ENCODE results near the gene INHBA.

Gene INHBA

DNA sequence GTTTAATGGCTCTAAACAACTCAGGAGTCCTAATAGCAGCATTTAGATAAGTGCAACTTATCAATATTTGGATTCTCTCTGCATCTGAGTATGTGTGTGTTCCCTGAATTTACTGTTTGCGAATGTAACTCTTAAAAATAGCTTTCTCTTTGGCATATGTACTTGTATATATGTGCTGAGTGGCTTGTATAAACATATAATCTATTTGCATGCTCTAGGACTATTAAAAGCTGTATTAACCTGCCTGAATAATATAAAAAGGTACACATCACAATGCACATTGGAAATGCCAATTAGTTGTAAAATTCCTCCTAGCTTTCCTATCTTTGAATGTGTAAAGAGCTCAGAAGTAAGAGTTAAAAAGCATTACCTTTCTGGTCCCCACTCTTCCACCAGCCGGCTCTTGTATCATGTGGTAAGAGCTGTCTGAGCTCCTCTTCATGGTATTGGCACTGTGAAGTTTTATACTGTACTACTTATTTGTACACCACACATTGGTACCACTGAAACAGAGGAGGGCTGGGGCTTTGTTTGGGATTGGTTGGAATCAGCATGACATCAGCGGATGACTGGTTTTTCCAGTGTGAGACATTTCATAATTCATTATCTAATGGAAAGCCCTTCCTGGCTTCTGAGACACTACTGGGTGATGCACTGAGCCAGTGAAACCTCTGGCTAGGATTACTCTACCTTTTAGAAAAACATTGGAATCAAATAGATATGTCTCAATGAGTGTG is at the start of gene INHBA:
TSS of gene INHBA (minus strand) at position 456 of the 737 bp plus-strand sequence. CDS start 2,716 bp downstream, outside the sequence.
- no peak for DNase-seq (ENCODE audit: extremely low read depth in 1 of 2, low read depth in 1 of 2)

DNA sequence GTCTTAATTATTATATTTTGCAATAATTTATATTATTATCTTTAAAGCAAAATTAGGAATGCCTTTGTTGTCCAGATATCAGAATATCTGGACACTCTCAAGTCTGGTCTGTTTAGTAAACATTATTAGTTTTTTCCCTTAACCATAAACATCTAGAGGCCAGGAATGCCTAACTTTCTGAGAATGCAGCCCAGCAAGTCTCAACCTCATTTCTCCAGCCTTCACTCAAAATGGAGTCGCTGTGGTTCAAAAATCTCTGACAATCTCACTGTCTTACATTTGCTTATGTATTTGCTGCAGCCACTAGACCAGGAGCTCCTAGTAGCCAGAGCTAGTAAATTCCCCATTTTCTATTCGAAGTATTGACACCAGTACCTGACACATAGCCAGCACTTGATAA is 49.7 kb upstream of the INHBA start:
- DNase-seq (ENCODE audit: extremely low read depth in 1 of 2, low read depth in 1 of 2): no peak

DNA sequence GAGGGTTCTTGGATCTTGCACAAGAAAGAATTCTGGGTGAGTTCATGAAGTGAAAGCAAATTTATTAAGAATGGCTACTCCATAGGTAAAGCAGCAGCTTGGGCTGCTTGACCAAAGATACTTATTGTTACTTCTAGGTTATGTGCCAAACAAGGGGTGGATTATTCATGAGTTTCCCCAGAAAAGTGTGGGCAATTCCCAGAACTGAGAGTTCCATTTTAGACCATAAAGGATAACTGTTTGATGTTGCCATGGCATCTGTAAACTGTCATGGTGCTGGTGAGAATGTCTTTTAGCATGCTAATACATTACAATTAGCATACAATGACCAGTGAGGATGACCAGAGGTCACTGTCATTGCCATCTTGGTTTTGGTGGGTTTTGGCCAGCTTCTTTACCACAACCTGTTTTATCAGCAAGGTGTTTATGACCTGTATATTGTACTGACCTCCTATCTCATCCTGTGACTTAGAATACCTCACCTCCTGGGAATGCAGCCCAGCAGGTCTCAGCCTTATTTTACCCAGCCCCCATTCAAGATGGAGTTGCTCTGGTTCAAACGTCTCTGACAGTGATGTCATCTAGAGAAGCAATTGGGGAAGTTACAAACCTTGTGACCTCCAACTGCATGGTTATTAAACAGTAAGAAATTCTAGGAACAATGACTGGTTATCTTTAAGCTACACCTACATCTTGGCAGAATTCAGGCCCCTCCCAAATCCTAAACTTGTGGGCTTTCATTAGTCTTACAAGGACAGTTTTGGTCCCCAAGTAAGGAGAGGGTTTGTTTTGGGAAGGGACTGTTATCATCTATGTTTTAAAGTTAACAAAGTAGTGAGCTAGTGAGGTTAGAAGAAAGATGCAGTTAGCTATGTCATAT is 48.0 kb upstream of the INHBA start:
- DNase-seq (ENCODE audit: extremely low read depth in 1 of 2, low read depth in 1 of 2): no peak

DNA sequence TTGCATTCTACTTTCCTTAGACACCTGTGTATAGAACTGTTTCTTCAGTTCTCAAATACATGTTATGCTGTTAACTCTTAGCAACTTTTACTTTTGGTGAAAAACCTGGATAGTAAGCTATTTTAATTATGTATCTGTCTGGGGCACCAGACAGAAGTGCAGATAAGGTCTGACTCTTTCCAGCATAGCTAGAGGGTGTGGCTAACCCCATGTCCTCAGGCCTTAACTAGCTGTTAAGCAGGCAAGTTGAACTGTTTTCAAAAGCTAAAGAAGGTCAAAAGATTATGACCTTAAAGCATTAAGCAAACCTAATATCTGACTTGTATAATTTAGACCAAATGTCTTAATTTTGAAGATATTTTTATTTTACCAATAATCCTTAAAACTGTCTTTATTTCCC is 45.1 kb upstream of the INHBA start:
- DNase-seq (ENCODE audit: extremely low read depth in 1 of 2, low read depth in 1 of 2): no peak

DNA sequence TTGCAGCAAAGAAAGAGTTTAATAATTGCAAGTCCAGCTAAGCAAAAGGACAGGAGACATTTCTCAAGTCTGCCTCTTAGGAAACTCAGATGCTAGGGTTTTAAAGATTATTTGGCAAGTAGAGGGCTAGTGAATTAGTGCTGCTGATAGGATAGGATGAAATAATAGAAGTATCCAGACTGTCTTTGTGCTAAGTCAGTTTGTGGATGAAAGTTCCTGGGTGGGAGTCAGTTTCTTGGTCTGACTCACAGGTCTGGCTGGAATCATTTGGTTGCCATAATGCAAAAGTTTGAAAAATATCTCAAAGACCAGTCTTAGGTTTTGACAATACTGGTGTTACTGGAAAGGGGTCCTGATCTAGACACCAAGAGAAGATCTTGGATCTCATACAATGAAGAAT is 42.6 kb upstream of the INHBA start:
- no peak for DNase-seq (ENCODE audit: extremely low read depth in 1 of 2, low read depth in 1 of 2)

DNA sequence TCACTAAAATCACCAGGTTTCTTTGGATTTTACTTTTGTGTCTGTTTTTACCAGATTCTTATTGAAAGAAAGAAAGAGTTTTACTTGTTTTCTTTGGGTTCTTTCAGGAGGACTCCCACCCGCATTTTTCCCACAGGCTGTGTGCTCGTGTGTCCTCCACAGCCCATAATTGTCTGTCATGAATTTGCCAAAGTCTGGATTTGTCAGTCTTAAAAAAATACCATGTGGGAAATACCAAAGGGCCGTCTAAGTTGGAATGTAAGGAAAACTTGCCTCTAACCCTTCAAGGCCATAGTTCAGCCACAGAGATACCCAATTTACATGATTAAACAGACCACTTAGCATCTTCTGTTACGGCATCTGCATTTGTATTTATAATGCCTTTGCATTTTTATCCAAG is 41.3 kb upstream of the INHBA start:
- no peak for DNase-seq (ENCODE audit: extremely low read depth in 1 of 2, low read depth in 1 of 2)

DNA sequence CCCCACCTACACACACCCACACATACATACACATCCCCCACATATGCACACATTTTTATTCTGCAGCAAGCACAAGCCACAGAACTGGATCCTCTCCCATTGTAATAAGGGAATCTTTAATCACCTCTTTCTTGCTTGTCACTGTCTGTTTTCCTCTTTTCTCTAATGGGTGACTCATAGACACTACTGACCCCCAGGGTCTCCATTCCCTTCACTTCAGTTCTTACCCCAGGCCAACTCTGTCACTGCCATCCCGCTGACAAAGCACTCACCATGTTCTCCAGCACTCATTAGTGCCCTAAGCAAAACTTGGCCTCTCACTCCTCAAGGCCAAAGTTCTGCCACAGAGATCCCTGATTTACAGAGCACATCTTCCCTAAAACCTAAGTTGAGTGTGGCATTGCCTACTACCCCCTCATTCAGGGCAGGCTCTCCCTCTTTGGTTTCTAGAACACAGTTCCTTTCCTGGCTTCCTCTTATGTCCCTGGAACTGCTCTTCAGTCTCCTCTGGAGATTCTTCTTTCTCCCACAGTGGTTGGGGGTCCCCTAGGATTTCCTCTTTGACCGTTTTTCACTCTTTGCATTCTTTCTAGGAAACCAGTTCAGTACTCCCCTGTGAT is 39.6 kb upstream of the INHBA start:
- DNase-seq (ENCODE audit: extremely low read depth in 1 of 2, low read depth in 1 of 2): no peak

DNA sequence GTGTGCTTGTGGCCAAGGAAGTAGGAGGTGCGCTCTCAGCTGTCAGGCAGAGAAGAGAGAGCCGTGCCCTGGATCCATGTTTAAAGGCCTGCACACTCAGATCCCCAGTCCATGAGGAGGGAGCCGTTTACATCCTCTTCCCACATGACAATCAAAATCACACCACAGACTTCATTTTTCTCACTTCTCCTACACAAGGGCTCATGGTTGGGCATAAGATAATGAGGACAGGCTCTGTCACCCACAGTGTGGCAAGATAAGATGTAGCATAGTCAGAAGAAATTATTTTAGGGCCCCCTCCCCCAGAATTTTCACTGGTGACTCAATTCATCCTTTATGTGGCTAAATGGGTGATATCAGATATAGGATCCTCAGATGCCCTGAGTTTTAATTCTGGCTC is 35.9 kb upstream of the INHBA start:
- DNase-seq (ENCODE audit: extremely low read depth in 1 of 2, low read depth in 1 of 2): no peak

DNA sequence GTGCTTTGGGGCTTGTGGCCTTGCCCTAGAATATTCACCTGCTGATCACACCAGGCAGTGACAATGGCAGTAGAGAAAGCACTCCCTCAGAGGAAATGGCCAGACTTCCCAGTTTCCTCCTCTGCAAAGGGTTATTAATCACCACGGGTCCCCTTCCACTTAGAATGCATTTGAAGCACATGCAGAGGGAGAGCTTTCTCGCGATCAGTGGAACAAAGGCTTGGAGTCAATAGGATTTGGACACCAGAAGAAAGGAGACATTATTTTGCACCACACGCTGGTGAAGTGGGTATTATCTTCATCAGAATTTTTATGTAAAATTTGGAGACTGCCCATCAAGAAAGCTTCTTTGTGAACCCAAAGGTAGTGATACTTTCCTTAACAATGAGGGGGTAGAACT is 35.4 kb upstream of the INHBA start:
- DNase-seq (ENCODE audit: extremely low read depth in 1 of 2, low read depth in 1 of 2): no peak

DNA sequence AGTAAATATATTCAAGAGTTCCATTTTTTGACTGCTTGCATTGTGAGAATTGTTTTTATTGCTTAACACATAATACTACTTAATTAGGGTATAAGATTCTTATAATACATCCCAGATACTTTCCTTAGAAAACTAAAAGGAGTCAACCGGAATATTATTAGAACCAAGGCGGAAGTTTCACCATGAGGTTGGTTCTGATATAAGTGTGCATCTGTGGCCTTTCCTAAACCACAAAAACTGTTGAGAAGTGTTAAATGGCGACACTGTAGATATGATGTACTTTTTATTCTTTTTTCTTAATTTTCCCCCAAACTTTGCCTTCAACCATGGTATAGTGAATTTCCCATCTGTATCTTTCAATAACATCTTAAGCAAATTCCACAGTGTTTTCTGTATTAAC is 32.3 kb upstream of the INHBA start:
- DNase-seq (ENCODE audit: extremely low read depth in 1 of 2, low read depth in 1 of 2): no peak

DNA sequence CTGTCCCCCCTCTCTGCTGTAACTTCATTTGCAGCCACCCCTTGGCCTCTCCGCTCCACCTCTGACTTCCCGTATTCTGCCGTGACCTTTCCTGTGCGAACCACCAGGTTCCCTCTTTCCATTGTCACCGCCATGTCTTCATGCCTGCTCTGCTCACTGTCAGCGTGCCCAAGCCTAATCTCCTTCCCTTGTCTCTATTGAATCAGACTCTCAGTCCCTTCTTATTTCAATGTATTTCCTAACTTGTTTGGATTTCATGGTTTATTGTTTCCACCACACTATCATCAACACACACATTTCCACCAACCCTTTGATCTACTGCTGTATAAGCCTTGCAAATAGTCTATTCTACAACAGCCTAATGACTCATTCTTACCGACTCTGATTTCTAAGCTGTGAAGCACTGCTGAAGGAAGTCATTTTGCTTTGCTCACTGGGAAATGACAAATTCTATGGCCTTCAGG is 30.0 kb upstream of the INHBA start:
- no peak for DNase-seq (ENCODE audit: extremely low read depth in 1 of 2, low read depth in 1 of 2)

DNA sequence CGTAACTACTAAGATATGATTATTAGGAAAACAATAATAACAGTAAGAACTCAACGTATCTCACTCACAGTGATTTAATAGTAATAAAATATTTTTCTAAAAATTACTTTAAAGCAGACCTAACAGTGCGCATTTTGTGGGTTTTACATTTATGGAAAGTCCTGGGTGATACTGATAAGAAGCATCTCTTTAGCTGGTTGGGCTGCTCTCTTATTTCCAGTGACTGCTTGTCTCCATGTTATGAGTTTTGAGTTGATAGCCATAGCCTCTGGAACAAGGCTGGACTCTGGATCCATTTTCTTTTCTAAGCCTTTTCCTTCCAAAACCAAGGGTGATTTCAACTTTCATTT is 29.5 kb upstream of the INHBA start:
- DNase-seq (ENCODE audit: extremely low read depth in 1 of 2, low read depth in 1 of 2): no peak

DNA sequence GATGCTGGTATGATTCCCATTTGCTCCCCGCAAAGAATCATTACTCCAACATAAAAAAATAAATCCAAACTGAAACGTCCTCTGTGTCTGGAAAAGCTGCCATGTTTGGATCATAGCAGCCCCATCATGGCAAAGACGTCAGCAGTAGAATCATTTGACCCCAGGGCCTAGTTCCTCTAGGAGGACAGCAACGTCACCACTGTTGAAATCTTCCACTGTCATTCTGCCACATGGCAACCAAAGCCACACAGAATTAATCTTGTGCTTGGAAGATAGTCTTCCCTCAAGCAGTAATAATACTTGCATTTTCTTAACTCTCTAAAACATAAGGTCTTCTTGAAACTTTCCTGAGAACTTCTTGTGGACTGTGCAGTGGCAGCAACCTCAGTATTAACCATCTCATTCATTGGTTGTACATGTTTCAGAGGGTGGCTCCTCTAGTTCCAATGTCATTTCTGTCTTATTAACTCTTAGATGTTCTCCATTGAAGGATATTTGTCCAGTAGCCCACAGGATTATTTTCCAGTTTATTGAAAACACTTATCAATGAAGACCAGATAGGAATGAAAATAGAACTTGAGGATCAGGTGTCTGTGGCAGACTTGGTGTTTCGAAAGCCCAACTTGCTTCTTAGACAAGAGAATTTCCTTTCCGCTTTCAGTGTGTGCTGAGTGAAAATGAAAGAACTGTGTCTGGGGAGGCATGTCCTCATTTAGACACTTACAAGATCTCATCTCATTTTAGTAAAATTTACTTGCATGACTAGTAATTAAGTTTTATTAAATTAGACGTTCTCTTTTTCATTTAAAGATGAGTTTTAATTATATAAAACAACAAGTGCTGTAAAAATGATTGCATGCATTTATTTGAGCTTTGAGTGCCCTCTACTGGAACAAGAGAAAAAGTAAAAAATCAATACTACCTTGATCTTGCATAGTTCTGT is 28.9 kb upstream of the INHBA start:
- DNase-seq (ENCODE audit: extremely low read depth in 1 of 2, low read depth in 1 of 2): no peak

DNA sequence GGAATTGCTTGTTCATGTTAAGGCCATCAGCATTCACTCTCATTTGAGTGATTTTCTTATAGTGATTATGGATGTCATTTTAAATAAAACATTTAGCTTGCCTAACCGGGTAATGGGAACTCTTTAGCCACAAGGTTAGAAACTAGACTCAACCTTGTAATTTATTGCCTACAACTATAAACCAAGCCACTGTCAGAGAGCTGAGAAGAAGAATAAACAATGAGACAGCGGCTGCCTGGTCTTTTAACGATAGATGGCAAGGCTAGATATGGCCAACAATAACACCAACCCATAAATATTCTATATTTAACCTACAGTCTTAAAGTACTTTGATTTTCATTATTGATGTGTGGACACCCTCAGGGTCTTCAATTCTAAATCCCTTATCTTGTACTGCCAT is 27.8 kb upstream of the INHBA start:
- DNase-seq (ENCODE audit: extremely low read depth in 1 of 2, low read depth in 1 of 2): no peak

DNA sequence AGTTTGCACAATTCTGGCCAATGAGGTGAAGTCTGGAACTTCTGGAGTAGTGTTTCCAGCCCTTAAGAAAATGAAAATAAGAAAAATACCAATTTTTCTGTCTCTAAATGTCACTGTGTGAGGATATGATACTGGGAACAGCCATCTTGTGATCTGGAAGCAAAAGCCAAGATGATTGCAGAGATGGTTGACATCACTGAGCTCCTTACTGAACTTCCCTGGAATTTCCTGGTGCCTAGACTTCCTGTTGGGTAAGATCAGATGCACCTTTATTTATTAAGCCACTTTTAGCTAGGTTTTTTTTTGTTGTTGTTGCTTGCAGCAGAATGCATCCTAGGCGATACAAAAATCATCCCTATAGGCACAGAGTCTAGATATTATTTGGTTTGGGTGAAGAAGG is 27.3 kb upstream of the INHBA start:
- DNase-seq (ENCODE audit: extremely low read depth in 1 of 2, low read depth in 1 of 2): no peak

DNA sequence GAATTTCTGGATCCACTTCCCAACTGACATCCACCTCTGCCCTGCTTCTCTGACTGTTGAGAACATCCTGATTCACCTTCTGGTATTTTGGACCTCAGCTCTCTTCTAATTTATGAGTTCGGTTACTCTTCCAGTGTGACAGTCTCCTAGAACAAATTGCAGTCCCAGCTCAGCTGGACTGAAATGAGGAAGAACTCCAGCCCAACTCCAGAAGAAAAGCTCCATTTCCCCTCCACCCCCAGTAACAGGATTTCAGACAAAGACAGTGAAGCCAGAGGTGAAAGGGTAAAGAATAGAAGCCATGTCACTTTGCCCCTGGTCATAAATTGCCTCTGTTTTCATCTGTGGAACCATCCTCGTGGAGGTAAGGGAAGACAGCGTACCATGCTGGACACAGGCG is 26.2 kb upstream of the INHBA start:
- no peak for DNase-seq (ENCODE audit: extremely low read depth in 1 of 2, low read depth in 1 of 2)

DNA sequence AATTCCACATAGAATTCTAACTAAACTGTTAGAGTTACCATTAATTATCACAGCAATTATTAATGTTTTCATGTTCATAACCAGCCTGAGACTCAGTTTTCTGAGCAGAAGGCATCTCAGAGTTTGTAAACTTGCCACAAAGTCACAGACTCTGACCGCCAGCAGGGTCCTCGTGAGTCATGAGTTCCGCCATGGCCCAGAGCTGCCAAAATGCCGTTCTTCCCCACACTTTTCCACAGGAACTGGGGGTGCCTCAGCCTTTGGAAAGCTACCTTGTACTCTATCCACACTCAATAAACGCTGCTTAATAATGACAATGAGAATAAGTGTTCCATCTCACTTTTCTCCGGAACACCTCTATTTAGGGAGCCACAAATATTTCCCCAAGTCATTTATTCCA is 22.1 kb upstream of the INHBA start:
- DNase-seq (ENCODE audit: extremely low read depth in 1 of 2, low read depth in 1 of 2): no peak

DNA sequence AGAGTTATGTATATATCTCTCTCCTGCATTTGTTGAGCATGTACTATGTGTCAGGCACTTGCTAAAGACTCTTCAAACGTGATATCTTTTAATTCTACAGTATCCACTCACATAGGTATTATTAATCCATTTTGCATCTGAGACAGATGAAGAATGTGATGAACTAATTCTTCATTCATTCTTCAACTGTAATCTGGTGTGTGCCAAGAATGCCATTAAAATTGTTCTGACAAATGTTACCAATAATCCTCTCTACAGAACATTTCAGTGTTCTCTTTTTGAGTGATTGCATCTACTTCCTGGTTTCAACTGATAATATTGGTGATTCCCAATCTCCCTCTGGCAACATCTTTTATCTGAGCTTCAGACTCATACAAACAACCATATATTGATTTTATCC is 18.0 kb upstream of the INHBA start:
- DNase-seq (ENCODE audit: extremely low read depth in 1 of 2, low read depth in 1 of 2): no peak

DNA sequence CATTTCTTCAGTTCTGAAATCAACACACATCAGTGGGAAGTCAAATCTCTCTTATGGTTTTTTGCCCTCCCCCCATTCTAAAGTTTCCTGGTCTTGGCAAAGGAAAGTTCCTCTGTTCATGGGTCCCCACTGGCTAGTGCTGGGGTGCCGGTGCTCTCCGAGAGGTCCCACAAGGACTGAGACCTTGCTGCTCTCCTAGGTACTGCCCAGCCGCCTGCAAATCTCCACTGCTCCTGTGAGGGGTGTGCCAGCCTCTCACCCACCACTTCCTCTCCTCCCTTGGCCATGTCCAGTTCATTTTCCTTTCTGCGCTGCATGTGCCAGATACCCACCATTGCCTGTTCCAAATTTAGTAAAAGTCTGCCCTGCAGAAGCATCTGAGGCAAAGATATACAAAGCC is 17.2 kb upstream of the INHBA start:
- DNase-seq (ENCODE audit: extremely low read depth in 1 of 2, low read depth in 1 of 2): no peak

DNA sequence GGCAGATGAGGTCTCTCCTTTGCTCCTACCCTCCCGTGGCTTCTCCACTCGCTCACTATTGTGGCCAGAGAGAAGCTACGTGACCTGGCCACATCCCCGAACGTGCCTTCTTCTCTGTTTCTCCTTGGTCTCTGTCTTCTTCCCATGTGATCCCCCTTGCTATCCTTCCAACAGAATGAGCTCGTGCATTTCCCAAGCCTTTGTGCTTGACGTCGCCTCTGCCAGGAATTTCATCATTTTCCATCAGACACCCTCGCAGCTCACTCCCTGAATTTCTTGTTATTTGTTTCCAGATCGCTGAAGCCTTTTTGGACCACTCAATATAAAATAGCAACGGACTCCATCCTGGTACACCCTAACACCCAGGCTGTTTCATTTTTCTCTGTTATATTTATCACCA is 13.8 kb upstream of the INHBA start:
- no peak for DNase-seq (ENCODE audit: extremely low read depth in 1 of 2, low read depth in 1 of 2)

DNA sequence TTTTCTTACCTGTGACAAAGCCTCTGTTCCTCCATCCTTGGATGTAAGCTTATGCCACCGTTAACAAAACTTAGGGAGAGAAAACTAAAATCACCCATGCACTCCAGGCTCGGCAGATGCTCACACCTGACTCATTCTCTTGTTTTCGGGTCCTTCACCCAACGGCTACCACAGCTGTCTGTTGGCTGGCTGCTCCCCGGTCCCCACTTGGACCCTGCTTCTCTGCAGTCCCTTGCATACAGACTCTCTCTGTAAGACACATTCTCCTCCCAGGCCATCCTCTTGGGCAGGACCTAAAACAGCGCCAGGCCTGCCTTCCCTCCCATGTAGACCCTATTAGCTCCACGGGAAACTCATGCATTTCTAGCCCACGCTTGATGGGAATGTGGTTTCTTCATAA is 12.1 kb upstream of the INHBA start:
- DNase-seq (ENCODE audit: extremely low read depth in 1 of 2, low read depth in 1 of 2): no peak

All from stimulated activated CD8-positive, alpha-beta memory T cell treated with anti-CD3 and anti-CD28 coated beads, Interleukin-7, amount 100 ng/mL, for 48 hours (primary cell).